ENCODE data around the gene TAGLN.
"Not testable (repeated sequence)": the region's sequence is repeated elsewhere in the genome, so short reads cannot be mapped to it uniquely, and the experiment has no call there.

Gene TAGLN

GRCh38 chr11:117180661-117181585, 18.2 kb upstream of the TAGLN start:
- peak; percentile 39 for DNase-seq (ENCODE audit: low read depth, low spot score)

DNA sequence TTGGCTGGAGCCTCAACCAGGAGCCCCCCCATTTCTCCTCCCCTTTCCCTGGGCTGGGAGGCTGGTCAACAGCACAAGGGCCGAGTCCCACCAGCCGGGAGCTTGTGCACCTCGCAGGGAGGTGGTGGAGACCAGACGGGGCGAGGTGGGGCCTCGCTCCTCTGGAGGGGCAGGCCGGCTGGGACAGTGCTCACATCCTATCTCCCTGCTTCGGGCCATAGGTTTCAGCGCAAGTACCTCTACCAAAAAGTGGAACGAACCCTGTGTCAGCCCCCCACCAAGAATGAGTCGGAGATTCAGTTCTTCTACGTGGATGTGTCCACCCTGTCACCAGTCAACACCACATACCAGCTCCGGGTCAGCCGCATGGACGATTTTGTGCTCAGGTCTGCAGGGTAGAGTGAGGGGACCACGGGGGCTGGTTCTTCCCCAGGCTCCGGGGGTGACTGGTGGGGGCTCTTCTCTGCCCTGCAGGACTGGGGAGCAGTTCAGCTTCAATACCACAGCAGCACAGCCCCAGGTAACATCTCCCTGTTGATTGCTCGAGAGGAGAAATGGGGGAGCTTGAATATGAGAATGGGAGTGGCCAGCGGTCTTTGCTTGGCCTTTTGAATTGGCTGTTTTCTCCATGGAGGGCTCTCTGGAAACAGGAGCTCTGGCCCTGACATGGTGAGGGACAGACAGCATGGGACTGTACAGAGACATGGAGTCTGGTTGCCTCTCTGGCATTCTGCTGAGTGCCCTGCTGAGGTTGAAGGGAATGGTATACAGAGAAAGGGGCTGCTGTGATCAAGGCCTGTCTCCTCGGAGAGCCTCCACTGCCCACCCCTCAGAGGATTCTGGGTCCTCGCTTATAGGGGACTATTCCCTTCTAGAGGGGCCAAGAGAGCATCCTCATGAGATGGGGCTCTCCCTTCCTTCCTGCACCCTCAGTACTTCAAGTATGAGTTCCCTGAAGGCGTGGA, 17.3 kb upstream of the TAGLN start:
- DNase-seq (ENCODE audit: low read depth, low spot score) = no peak

DNA sequence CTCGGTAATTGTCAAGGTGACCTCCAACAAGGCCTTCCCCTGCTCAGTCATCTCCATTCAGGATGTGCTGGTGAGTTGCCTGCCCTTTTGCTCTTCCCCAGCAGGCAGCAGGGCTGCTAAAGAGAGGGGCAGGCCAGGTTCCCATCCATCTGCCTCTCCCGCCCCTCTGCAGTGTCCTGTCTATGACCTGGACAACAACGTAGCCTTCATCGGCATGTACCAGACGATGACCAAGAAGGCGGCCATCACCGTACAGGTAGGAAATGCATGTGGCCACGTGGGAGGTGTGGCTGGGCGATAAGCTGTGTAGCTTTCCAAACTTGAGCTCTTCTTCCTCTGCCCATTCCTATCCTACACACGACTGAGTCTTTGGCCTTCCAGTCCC, 16.6 kb upstream of the TAGLN start:
- no peak for DNase-seq (ENCODE audit: low read depth, low spot score)

- not testable (repeated sequence) for DNase-seq (ENCODE audit: low read depth, low spot score)
Measured at GRCh38 chr11:117183178-117183577, 16.0 kb upstream of the TAGLN start.

DNA sequence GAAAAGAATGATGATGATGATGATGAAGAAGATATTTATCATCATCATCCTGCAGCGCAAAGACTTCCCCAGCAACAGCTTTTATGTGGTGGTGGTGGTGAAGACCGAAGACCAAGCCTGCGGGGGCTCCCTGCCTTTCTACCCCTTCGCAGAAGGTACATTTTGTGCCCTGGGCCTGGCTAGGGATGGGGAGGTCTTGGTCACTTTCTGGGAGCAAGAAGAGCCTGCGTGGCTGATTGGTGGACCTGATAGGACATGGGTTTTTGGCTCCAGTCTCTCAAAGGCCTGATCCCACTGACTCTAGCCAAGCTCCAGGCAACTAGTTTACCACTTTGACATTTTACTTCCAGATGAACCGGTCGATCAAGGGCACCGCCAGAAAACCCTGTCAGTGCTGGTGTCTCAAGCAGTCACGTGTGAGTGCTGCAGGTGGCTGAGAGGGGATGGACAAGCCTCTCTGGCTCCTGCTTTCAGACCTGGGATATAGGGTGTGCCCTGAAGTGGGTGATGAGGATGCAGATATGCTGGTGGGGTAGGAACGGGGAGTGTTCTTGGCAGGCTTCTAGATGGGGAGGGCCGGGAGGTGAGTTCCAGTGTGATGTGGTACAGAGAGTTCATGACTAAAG, 15.3 kb upstream of the TAGLN start:
- DNase-seq (ENCODE audit: low read depth, low spot score) = no peak

GRCh38 chr11:117185736-117186430, 13.3 kb upstream of the TAGLN start:
- DNase-seq (ENCODE audit: low read depth, low spot score) = no peak

DNA sequence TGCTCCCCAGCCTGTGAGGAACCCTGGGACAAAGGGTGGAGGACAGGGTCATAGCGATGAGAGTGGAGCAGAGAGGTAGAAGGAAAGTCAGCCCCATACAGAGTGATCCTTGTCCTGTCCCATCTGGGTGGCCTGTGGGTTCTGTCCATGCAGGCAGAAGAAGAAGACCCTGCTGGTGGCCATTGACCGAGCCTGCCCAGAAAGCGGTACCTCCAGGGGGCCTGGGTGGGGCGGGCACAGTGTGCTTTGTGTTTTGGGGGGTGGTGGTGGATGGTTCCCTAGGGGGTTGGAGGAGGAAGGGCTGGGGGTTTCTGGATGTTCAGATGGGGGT, 12.8 kb upstream of the TAGLN start:
- DNase-seq (ENCODE audit: low read depth, low spot score) = no peak

DNA sequence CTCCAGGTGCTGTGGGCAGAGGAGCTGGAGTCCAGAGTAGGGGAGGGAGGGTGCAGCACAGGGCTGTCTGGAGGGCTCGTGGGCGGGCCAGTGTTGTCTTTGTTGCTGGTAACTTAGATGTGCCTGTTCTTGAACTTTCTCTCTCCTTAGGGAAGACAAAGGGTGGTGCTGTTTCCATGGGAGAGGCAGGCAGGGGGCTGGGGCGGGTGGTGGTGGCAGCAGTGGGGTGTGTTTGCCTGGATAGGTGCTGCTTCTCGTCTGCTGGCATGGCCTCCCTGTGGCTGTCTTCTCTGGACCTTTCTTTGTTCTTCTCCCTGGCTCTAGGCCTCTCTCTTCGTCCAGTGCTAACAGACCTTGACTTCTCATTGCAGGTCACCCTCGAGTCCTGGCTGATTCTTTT, 12.2 kb upstream of the TAGLN start:
- DNase-seq (ENCODE audit: low read depth, low spot score) = no peak

DNA sequence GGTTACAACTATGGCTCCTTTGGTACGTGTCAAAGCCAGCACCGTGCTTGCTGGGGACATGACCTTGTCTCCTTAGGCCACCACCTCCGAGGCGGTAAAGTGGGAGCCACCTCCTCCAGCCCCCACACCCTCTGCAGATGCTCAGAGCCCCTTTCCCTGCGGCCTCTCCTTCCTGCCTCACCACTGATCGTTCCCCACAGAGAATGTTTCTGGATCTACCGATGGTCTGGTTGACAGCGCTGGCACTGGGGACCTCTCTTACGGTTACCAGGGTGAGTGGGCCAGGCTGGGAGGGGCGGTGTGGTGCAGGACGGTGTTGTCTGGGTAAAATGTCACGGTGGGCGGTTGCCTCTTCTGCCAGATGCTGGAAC, 11.8 kb upstream of the TAGLN start:
- no peak for DNase-seq (ENCODE audit: low read depth, low spot score)

DNA sequence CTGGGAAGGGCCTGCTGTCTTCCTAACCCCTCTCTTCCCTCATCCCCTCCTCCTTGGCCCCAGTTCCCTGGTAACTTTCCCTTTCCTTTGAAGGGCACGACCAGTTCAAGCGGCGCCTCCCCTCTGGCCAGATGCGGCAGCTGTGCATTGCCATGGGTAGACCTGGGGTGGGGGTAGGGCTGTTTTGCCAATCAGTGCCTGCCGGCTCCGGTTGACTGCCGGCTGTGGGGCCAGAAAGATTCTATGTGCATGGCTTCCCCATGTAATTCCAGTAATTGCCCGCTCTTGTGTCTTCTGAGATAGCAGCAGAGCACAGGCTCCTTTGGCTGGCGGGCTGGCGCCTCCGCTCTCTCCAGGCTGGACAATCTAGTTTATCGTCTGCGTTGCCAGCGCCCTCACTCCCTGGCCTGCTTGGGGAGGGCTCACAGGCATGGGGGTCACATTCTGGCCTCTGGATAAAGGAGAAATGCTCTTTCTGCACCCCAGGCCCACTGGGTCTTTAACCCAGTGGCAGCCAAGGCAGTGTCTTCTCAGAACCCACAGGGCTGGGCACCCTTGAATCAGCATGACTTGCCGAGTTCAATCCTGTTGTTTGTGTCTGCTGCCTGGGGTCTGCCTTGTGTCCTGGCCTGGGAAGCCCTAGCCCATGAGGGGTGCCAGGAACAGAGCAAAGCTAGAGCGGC, 11.2 kb upstream of the TAGLN start:
- DNase-seq (ENCODE audit: low read depth, low spot score) = no peak

DNA sequence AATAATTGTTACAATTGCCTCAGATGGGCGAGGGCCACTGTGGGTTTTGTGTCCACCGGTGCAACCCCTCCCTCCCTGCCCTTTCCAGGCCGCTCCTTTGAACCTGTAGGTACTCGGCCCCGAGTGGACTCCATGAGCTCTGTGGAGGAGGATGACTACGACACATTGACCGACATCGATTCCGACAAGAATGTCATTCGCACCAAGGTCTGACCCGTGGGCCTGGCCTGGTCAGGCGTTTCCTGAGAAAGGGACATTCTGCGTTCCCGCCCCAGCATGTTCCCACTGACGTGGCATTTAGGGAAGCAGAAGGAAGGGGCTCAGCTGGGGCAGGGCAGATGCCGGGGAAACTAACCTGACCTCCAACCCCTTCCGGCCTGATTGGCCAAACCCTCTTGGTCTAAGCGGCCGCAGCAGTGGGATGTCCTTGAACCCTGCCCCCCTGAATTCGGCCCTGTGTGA, 10.5 kb upstream of the TAGLN start:
- no peak for DNase-seq (ENCODE audit: low read depth, low spot score)

GRCh38 chr11:117189191-117189940, 9.8 kb upstream of the TAGLN start:
- no peak for DNase-seq (ENCODE audit: low read depth, low spot score)

DNA sequence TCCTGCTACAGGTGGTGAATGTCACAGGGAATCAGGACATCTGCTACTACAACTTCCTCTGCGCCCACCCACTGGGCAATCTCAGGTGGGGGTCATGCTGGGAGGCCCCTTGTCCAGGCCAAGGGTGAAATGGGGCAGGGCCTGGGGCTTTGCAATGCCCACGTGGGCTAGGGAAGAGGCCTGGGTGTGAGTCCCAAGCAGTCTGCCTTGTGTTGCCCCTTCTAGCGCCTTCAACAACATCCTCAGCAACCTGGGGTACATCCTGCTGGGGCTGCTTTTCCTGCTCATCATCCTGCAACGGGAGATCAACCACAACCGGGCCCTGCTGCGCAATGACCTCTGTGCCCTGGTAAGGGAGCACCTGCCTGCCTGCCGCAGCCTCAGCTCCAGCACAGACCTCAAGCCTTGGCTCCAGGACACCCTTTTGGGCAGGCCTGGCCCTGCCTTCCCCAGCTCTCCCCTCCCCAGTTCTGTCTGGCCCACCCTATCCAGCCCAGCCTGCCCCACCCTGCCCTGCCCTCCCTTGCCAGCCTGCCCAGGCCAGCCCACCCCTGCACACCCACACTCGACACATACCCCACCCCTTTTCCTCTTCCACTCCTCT, 9.1 kb upstream of the TAGLN start:
- no peak for DNase-seq (ENCODE audit: low read depth, low spot score)

DNA sequence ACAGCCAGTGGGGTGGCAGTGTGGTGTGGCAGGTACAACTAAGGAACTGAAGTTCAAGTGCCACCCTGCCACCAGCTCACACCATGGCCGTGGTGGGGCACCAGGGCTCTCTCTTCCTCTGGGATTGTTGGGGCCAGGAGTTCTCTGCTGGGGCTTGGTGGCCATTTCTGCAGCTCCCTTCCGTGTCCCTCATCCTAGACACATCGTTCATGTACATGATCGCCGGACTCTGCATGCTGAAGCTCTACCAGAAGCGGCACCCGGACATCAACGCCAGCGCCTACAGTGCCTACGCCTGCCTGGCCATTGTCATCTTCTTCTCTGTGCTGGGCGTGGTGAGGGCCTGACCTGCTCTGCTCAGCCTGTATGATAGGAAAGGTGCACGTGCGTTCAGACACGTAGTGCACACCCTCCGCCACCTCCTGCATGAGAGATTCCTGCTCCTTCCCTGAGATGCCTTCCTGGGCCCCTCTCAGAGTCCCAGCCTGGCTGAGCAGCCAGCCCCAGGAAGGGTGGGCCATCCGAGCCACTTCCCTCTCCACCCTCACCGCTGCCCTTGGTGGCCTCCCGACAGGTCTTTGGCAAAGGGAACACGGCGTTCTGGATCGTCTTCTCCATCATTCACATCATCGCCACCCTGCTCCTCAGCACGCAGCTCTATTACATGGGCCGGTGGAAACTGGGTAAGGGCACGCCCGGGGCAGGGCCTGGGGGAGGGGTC, 7.3 kb upstream of the TAGLN start:
- no peak for DNase-seq (ENCODE audit: low read depth, low spot score)

DNA sequence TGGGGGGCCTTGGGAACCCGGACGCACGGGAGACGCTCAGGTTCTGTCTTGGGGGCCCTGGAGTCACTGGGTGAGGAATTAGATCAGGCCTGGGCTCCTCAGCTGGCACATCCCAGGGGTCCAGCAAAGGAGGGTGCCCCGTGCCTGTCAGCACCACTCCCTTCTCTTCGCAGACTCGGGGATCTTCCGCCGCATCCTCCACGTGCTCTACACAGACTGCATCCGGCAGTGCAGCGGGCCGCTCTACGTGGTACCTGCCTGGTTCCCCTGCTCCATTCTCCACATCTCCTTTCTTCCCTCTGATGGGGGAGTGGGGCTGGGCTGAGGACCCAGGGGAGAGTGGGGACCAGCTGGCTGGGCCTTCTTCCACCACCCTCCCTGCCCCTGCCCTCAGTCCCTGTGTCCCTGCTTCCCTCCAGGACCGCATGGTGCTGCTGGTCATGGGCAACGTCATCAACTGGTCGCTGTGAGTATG, 6.7 kb upstream of the TAGLN start:
- no peak for DNase-seq (ENCODE audit: low read depth, low spot score)

- no peak for DNase-seq (ENCODE audit: low read depth, low spot score)
Measured at GRCh38 chr11:117193130-117194020, 5.8 kb upstream of the TAGLN start.

DNA sequence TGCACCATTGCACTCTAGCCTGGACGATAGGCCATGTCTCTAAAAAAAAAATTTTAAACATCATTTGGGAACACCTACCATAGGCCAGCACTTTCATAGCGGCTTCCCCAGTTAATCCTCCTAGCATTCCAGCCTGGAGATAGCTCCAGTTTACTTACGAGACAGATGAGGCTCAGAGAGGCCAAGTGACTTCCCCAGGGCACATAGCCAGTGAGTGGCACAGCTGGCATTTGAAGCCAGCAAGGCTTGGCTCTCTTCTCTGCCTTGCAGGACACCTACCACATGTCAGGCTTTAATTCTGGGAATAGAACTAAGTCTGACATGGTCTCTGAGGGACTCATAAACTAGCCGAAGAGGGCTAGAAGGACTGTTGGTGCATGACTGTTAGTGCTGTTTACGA, 4.9 kb upstream of the TAGLN start:
- DNase-seq (ENCODE audit: low read depth, low spot score) = no peak

DNA sequence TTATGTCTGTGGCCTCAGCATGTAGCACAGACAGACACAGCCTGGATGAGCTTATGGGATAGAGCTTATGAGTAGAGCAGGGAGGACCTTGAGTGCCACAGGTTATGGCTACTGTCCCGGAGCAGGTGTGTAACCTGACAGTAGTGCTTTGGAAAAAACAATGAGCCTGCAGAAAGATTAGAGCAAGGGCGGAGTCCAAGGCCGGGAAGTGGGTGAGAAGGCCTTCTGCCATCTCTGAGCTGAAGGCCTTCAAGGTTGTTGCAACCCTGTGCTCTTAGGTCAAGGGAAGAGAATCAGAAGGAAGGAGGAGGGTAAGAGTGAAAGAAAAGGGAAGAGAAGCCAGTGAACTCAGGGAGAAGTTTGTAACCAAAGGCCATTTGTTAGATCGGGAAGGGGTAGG, 3.9 kb upstream of the TAGLN start:
- DNase-seq (ENCODE audit: low read depth, low spot score) = no peak

All from brain pericyte (primary cell).